IMR-90 (cell line): ENCODE data around the gene OOSP1.

Source experiments
- BHLHE40 ChIP-seq: fragments of 150-350 bp; IDR thresholded peaks from 2 replicates; pipeline ENCODE4 v1.6.1; 2016; ENCODE audit warnings: mild to moderate bottlenecking, low read depth, low read length
- CTCF ChIP-seq: conservative IDR thresholded peaks from 2 replicates; pipeline ENCODE4 v1.5.1; 2012; ENCODE audit warnings: mild to moderate bottlenecking, low read depth, low read length, improper control_type of control experiment
- FOS ChIP-seq: fragments of 150-350 bp; IDR thresholded peaks from 2 replicates; pipeline ENCODE4 v1.6.1; 2016; ENCODE audit warnings: low read depth, low read length
- MAZ ChIP-seq: IDR thresholded peaks from 2 replicates; pipeline ENCODE4 v1.6.1; 2012; ENCODE audit warnings: low read depth, mild to moderate bottlenecking, low read length, improper control_type of control experiment, moderate library complexity, borderline replicate concordance
- MXI1 ChIP-seq: IDR thresholded peaks from 2 replicates; pipeline ENCODE4 v1.6.1; 2012; ENCODE audit warnings: low read depth, mild to moderate bottlenecking, low read length, moderate library complexity, borderline replicate concordance
- POLR2A ChIP-seq: IDR thresholded peaks from 2 replicates; pipeline ENCODE4 v1.6.1; 2012; ENCODE audit warnings: mild to moderate bottlenecking, low read depth, low read length
- RCOR1 ChIP-seq: IDR thresholded peaks from 2 replicates; pipeline ENCODE4 v1.6.1; 2012; ENCODE audit warnings: mild to moderate bottlenecking, low read length, improper control_type of control experiment; ENCODE audit not compliant: insufficient replicate concordance
- SMC3 ChIP-seq: fragments of 150-350 bp; IDR thresholded peaks from 2 replicates; pipeline ENCODE4 v1.6.1; 2016; ENCODE audit warnings: low read depth, mild to moderate bottlenecking, antibody characterized with exemption, low read length, moderate library complexity
- USF2 ChIP-seq: fragments of 150-350 bp; IDR thresholded peaks from 2 replicates; pipeline ENCODE4 v1.6.1; 2017; ENCODE audit warnings: mild to moderate bottlenecking, antibody characterized with exemption, low read length, low read depth

GRCh38 chr11:59943997-59944714 lies 5.9 kb downstream of the OOSP1 start:
- TF ChIP-seq CTCF = no peak
- TF ChIP-seq RCOR1 = no peak
- TF ChIP-seq BHLHE40 = no peak
- TF ChIP-seq MXI1 = no peak
- TF ChIP-seq MAZ = no peak
- no peak for TF ChIP-seq USF2
- TF ChIP-seq POLR2A = no peak
- no peak for TF ChIP-seq SMC3
- no peak for TF ChIP-seq FOS
